ENCODE data around the gene HIVEP3.

DNA sequence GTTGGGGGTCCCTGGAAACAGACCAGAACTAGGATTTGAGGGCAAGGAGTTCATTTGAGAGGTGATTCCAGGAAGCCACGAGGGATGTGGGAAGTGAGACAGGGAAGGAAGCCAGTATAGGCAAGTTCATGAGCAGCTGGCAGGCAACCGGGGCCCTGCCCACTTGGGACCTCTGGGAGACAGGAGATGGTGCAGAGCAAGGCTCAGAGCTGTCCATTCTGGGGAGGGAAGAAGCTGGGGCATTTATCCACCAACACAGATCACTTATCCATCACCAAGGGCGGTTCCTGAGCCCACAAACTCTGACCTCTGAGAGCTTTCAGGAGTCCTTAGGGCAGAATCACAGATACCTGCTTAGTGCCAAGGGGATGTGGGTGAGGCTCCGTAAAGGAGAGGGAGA is 451.0 kb downstream of the HIVEP3 start:
- TF ChIP-seq, protein P1, sequence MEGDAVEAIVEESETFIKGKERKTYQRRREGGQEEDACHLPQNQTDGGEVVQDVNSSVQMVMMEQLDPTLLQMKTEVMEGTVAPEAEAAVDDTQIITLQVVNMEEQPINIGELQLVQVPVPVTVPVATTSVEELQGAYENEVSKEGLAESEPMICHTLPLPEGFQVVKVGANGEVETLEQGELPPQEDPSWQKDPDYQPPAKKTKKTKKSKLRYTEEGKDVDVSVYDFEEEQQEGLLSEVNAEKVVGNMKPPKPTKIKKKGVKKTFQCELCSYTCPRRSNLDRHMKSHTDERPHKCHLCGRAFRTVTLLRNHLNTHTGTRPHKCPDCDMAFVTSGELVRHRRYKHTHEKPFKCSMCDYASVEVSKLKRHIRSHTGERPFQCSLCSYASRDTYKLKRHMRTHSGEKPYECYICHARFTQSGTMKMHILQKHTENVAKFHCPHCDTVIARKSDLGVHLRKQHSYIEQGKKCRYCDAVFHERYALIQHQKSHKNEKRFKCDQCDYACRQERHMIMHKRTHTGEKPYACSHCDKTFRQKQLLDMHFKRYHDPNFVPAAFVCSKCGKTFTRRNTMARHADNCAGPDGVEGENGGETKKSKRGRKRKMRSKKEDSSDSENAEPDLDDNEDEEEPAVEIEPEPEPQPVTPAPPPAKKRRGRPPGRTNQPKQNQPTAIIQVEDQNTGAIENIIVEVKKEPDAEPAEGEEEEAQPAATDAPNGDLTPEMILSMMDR (IDR thresholded peaks at IDR 0.05), result no peak
- no peak for TF ChIP-seq POLR2A (IDR thresholded peaks at IDR 0.05)
